ENCODE results near the gene MVD. TPM values are rescaled to one million over a fixed set of nuclear protein-coding genes. Genes with fewer than 3 reads are reported as not detected.
A peak's percentile ranks its signal among the peaks of the same experiment; 100 is the strongest.

MVD gene, protein sequence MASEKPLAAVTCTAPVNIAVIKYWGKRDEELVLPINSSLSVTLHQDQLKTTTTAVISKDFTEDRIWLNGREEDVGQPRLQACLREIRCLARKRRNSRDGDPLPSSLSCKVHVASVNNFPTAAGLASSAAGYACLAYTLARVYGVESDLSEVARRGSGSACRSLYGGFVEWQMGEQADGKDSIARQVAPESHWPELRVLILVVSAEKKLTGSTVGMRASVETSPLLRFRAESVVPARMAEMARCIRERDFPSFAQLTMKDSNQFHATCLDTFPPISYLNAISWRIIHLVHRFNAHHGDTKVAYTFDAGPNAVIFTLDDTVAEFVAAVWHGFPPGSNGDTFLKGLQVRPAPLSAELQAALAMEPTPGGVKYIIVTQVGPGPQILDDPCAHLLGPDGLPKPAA
- polyA plus RNA-seq (2012; ENCODE audit: insufficient read length, low read depth): 37.4 TPM

DNA sequence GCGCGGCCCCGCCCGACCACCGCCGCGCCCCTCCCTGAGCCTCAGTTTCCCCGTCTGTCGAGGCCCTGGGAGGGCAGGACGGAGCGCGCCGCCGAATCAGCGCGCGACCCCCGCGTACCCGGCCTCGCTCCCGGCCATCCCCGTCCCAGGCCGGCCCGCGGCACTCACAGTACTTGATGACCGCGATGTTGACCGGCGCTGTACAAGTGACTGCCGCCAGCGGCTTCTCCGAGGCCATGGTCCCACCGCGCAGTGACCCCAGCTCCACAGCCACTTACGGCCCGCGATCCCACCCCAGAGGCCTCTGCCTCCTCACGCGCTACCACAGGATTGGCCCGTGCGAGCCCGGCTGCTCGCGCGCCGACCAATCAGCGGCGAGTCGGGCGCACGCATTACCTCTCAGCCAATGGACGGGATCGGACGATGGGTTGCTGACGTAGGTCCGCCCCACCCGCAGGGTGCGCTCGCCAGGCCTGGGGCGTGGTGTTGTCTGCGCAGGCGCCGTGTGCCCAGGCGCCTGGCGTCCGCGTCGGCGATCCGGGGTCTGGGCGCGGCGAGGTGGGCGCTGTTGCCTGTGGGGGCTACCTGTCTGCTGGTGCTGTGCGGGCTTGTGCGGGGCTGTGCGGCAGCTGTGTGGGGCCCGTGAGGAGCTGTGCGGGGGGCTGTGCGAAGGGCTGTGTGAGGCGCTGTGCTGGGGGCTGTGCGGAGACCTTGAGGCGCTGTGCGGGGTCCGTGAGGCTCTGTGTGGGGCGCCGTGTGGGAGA, at the start of gene MVD:
Gene MVD, minus strand, starts transcription at position 249 of the 764 bp plus-strand sequence. Its CDS starts 11 bp downstream, at position 238.
- TF ChIP-seq FOXP2 (optimal IDR thresholded peaks at IDR 0.05; ENCODE audit: borderline replicate concordance, extremely low read depth, extremely low read length, insufficient read depth) (peak; percentile 66), SIN3A (IDR thresholded peaks at IDR 0.05; ENCODE audit: borderline replicate concordance, insufficient read depth, low read length) (0 out of 2 replicates have a peak, but pooled peaks have one; percentile 25), TAF1 (IDR thresholded peaks at IDR 0.05; ENCODE audit: borderline replicate concordance, insufficient read depth, low read length) (peak; percentile 45; the same call in 1 of the 2 replicates), POLR2AphosphoS5 (IDR thresholded peaks at IDR 0.05; ENCODE audit: low read depth, low read length) (peak; percentile 85)
- TF ChIP-seq, protein P1, sequence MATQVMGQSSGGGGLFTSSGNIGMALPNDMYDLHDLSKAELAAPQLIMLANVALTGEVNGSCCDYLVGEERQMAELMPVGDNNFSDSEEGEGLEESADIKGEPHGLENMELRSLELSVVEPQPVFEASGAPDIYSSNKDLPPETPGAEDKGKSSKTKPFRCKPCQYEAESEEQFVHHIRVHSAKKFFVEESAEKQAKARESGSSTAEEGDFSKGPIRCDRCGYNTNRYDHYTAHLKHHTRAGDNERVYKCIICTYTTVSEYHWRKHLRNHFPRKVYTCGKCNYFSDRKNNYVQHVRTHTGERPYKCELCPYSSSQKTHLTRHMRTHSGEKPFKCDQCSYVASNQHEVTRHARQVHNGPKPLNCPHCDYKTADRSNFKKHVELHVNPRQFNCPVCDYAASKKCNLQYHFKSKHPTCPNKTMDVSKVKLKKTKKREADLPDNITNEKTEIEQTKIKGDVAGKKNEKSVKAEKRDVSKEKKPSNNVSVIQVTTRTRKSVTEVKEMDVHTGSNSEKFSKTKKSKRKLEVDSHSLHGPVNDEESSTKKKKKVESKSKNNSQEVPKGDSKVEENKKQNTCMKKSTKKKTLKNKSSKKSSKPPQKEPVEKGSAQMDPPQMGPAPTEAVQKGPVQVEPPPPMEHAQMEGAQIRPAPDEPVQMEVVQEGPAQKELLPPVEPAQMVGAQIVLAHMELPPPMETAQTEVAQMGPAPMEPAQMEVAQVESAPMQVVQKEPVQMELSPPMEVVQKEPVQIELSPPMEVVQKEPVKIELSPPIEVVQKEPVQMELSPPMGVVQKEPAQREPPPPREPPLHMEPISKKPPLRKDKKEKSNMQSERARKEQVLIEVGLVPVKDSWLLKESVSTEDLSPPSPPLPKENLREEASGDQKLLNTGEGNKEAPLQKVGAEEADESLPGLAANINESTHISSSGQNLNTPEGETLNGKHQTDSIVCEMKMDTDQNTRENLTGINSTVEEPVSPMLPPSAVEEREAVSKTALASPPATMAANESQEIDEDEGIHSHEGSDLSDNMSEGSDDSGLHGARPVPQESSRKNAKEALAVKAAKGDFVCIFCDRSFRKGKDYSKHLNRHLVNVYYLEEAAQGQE (IDR thresholded peaks at IDR 0.05; ENCODE audit: insufficient read depth in 1 of 2, low read depth in 2 of 2, low read length in 2 of 2): 0 out of 4 replicates have a peak, but pooled peaks of 1 of the 2 experiments have one; percentile 26

DNA sequence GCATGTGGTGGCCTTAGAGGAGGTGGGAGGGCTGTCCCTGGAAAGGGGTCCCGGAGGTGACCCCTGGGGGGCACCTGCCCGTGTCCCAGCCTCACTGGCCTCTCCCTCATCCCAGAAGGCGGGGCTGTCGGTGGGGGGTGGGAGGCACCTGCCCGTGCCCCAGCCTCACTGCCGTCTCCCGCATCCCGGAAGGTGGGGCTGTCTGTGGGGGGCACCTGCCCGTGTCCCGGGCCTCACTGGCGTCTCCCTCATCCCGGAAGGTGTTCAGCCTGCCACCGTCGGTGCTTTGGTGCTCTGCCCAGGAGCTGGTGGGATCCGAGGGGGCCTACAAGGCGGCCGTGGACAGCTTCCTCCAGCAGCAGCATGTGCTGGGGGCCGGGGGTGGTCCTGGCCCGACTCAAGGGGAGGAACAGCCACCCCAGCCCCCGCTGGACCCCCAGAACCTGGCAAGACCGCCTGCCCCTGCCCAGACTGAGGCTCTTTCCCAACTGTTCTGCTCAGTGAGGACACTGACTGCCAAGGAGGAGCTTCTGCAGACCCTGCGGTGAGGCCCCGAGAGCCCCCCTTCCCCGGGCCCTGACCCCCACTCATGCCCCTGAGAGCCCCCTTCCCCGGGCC, 49.6 kb upstream of the MVD start:
- TF ChIP-seq, protein P1 (IDR thresholded peaks at IDR 0.05; ENCODE audit: insufficient read depth in 1 of 2, low read depth in 2 of 2, low read length in 2 of 2): no peak
- TF ChIP-seq FOXP2 (optimal IDR thresholded peaks at IDR 0.05; ENCODE audit: borderline replicate concordance, extremely low read depth, extremely low read length, insufficient read depth) (no peak), POLR2AphosphoS5 (IDR thresholded peaks at IDR 0.05; ENCODE audit: low read depth, low read length) (no peak), SIN3A (IDR thresholded peaks at IDR 0.05; ENCODE audit: borderline replicate concordance, insufficient read depth, low read length) (no peak), TAF1 (IDR thresholded peaks at IDR 0.05; ENCODE audit: borderline replicate concordance, insufficient read depth, low read length) (no peak)

DNA sequence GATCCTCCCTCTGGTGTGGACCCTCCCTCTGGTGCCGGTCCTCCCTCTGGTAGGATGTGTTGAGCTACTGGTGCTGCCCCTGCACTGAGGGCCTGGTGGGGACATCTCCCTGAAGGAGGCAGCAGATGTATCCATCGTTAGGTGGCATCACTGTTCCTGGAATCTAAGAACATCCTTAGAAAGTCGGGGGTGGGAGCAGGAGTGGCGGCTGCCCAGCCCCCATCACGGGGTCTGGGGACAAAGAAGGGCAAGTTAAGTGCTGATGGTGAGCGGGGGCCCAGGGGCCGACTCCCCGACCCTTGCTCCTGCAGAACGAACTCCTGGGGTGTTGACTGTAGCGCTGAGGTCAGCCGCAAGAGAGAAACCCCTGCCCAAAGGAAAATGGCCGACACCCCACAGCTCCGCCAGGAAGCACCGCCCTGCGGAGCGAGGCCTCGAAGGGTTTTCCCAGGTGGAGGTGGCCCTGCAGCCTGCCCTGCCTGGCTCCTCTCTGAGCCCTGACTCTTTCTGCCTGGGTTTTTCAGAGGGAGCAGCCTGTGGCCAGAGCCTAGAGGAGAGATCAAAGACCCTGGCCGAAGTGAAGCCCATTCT, 49.0 kb upstream of the MVD start:
- TF ChIP-seq TAF1 (IDR thresholded peaks at IDR 0.05; ENCODE audit: borderline replicate concordance, insufficient read depth, low read length): no peak
- TF ChIP-seq, protein P1 (IDR thresholded peaks at IDR 0.05; ENCODE audit: insufficient read depth in 1 of 2, low read depth in 2 of 2, low read length in 2 of 2): no peak
- TF ChIP-seq SIN3A (IDR thresholded peaks at IDR 0.05; ENCODE audit: borderline replicate concordance, insufficient read depth, low read length): no peak
- no peak for TF ChIP-seq FOXP2 (optimal IDR thresholded peaks at IDR 0.05; ENCODE audit: borderline replicate concordance, extremely low read depth, extremely low read length, insufficient read depth)
- TF ChIP-seq POLR2AphosphoS5 (IDR thresholded peaks at IDR 0.05; ENCODE audit: low read depth, low read length): no peak

DNA sequence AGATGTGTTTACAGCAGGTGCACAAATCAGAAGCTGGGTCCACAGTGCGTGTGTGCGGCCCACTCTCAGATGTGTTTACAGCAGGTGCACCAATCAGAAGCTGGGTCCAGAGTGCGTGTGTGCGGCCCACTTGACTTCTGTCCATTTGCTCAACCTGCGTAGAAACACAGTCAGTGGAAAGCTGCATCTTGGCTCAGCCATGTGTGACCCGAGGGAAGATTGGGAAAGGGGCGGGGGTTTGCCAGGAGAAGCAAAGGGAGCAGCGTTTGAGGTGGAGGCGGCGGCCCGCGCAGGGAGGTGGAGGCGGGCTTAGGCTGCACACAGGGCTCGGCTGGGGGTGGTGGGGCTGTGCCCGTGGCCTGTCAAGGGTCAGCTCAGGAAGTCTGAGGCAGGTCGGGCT, 47.7 kb upstream of the MVD start:
- TF ChIP-seq POLR2AphosphoS5 (IDR thresholded peaks at IDR 0.05; ENCODE audit: low read depth, low read length): no peak
- TF ChIP-seq, protein P1 (IDR thresholded peaks at IDR 0.05; ENCODE audit: insufficient read depth in 1 of 2, low read depth in 2 of 2, low read length in 2 of 2): no peak
- no peak for TF ChIP-seq FOXP2 (optimal IDR thresholded peaks at IDR 0.05; ENCODE audit: borderline replicate concordance, extremely low read depth, extremely low read length, insufficient read depth)
- TF ChIP-seq TAF1 (IDR thresholded peaks at IDR 0.05; ENCODE audit: borderline replicate concordance, insufficient read depth, low read length): no peak
- no peak for TF ChIP-seq SIN3A (IDR thresholded peaks at IDR 0.05; ENCODE audit: borderline replicate concordance, insufficient read depth, low read length)
